Measurements from ENCODE around the gene LIM2. TPM values are rescaled to one million over a fixed set of nuclear protein-coding genes. Genes with fewer than 3 reads are reported as not detected.
"Not testable (repeated sequence)": the region's sequence is repeated elsewhere in the genome, so short reads cannot be mapped to it uniquely, and the experiment has no call there.

LIM2 gene
- total RNA-seq, 2 experiments from 2014 or later = not detected

DNA sequence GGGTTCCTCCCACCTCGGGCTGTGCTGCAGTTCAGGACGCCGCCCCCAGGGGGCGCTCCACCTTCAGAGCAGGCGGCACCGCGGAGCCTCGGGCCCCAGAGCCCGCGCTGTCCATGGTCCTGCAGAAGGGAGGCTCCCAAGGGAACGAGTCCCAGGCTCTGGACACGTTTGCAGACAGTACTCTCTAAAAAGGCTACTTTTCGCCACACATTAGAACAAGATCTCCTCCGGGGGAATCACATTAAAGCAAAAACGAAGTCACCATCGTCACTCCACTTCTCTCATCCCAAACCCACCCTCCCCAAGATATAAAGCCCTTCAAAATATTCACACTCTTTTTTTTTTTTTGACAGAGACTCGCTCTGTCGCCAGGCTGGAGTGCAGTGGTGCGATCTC, 34.3 kb upstream of the LIM2 start:
- no peak overlapping the region for H3K4me3 ChIP-seq (ENCODE audit: low read depth, low read length, poor library complexity, severe bottlenecking)
- TF ChIP-seq, protein P1, sequence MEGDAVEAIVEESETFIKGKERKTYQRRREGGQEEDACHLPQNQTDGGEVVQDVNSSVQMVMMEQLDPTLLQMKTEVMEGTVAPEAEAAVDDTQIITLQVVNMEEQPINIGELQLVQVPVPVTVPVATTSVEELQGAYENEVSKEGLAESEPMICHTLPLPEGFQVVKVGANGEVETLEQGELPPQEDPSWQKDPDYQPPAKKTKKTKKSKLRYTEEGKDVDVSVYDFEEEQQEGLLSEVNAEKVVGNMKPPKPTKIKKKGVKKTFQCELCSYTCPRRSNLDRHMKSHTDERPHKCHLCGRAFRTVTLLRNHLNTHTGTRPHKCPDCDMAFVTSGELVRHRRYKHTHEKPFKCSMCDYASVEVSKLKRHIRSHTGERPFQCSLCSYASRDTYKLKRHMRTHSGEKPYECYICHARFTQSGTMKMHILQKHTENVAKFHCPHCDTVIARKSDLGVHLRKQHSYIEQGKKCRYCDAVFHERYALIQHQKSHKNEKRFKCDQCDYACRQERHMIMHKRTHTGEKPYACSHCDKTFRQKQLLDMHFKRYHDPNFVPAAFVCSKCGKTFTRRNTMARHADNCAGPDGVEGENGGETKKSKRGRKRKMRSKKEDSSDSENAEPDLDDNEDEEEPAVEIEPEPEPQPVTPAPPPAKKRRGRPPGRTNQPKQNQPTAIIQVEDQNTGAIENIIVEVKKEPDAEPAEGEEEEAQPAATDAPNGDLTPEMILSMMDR (conservative IDR thresholded peaks at IDR 0.05; ENCODE audit: low read length) = peak; percentile 89
- no peak for TF ChIP-seq EZH2phosphoT487 (IDR thresholded peaks at IDR 0.05; ENCODE audit: borderline replicate concordance, low read depth, low read length)
- H3K79me2 ChIP-seq (ENCODE audit: insufficient read depth, low read depth, low read length) = no peaks in the 10 kb centered on the region; the same call in 1 of the 2 replicates
- BruUV-seq (replicated peaks) = no TSS peak
- H4K20me1 ChIP-seq (ENCODE audit: insufficient read depth, low read length) = no peaks in the 10 kb centered on the region
- intact Hi-C loops (cut with micrococcal nuclease; ENCODE audit: unreplicated experiment) = no loop called here
- ChIA-PET POLR2A (no interaction called here), CTCF (ENCODE audit: unreplicated experiment) (no interaction called here)
- no peaks in the 10 kb centered on the region for H3K9me3 ChIP-seq (ENCODE audit: low read length)
- H3K4me1 ChIP-seq (ENCODE audit: insufficient read depth, low read length, poor library complexity, severe bottlenecking) = peaks cover 15% of the 10 kb centered on the region
- DNase-seq (ENCODE audit: low spot score) = peak; percentile 84
- H3K27ac ChIP-seq (ENCODE audit: low read depth, low read length, poor library complexity, severe bottlenecking) = no peak overlapping the region
- H3K36me3 ChIP-seq (ENCODE audit: insufficient read depth, low read length) = no peaks in the 10 kb centered on the region
- no peaks in the 10 kb centered on the region for H3K9me2 ChIP-seq (ENCODE audit: insufficient read depth, low read length)
- H2AFZ ChIP-seq (ENCODE audit: low read length) = no peak overlapping the region
- no peak overlapping the region for H3K4me2 ChIP-seq (ENCODE audit: low read length)

DNA sequence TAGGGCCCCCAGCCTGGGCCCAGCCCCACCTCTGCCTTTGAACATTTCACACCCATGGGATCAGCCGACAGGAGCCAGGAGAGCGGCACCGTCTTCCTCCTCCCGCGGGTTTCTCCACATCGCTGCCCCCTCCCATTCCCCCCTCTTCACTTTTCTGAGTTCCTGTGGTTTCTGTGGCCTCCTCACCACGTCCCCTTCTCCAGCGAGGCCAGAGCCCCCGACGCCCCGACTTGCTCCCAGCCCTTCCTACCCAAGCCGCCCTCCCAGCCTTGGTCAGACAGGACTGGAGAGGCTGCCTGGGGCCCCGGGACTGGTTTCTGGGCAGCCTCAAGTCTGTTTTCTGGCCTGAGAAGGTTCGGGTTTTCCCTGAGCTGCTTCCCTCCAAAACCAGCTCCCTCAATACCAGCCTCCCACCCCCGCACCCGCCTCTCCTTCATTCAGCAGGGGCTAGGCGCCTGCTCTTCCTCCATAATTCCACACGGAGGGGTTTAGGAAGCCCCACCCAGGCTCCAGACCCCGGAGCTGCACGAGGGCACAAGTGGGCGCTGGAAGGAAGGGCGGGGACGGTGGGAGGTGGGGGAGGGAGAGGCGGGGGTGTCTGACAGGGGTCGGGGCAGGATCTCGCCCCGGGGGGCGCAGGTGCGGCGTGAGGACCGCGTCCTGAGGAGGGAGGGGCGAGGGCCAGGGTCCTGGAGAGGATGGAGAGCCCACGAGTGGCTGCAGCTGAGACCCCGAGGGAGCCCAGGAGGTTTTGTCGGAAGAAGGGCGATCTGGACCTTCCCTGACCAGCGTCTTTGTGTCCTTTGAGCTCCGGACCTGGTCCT, 33.7 kb upstream of the LIM2 start:
- H3K4me2 ChIP-seq (ENCODE audit: low read length) = no peak overlapping the region
- H3K9me3 ChIP-seq (ENCODE audit: low read length) = no peaks in the 10 kb centered on the region
- H3K9me2 ChIP-seq (ENCODE audit: insufficient read depth, low read length) = no peaks in the 10 kb centered on the region
- TF ChIP-seq, protein P1 (conservative IDR thresholded peaks at IDR 0.05; ENCODE audit: low read length) = no peak
- no peak for TF ChIP-seq EZH2phosphoT487 (IDR thresholded peaks at IDR 0.05; ENCODE audit: borderline replicate concordance, low read depth, low read length)
- H3K79me2 ChIP-seq (ENCODE audit: insufficient read depth, low read depth, low read length) = peaks cover 5% of the 10 kb centered on the region; the same call in 1 of the 2 replicates
- H3K36me3 ChIP-seq (ENCODE audit: insufficient read depth, low read length) = no peaks in the 10 kb centered on the region
- no peak overlapping the region for H3K4me3 ChIP-seq (ENCODE audit: low read depth, low read length, poor library complexity, severe bottlenecking)
- H4K20me1 ChIP-seq (ENCODE audit: insufficient read depth, low read length) = no peaks in the 10 kb centered on the region
- ChIA-PET POLR2A (no interaction called here), CTCF (ENCODE audit: unreplicated experiment) (no interaction called here)
- H2AFZ ChIP-seq (ENCODE audit: low read length) = no peak overlapping the region
- H3K27ac ChIP-seq (ENCODE audit: low read depth, low read length, poor library complexity, severe bottlenecking) = no peak overlapping the region
- BruUV-seq (replicated peaks) = no TSS peak
- no peak for DNase-seq (ENCODE audit: low spot score)
- intact Hi-C loops (cut with micrococcal nuclease; ENCODE audit: unreplicated experiment) = no loop called here
- peaks cover 17% of the 10 kb centered on the region for H3K4me1 ChIP-seq (ENCODE audit: insufficient read depth, low read length, poor library complexity, severe bottlenecking)

DNA sequence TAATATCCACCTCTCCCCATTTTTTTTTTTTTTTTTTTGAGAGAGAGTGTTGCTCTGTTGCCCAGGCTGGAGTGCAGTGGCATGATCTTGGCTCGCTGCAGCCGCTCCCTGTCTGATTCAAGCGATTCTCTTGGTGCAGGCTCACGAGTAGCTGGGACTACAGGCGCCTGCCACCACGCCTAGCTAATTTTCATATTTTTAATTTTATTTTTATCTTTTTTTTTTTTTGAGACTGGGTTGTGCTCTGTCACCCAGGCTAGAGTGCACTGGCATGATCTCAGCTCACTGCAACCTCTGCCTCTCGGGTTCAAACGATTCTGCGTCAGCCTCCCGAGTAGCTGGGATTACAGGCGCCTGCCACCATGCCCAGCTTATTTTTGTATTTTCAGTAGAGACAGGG, 32.7 kb upstream of the LIM2 start:
- BruUV-seq (replicated peaks); DNase-seq (ENCODE audit: low spot score); H4K20me1 ChIP-seq (ENCODE audit: insufficient read depth, low read length); H3K9me2 ChIP-seq (ENCODE audit: insufficient read depth, low read length); H3K9me3 ChIP-seq (ENCODE audit: low read length); H3K27ac ChIP-seq (ENCODE audit: low read depth, low read length, poor library complexity, severe bottlenecking); H3K36me3 ChIP-seq (ENCODE audit: insufficient read depth, low read length); CTCF ChIA-PET (ENCODE audit: unreplicated experiment); H3K4me3 ChIP-seq (ENCODE audit: low read depth, low read length, poor library complexity, severe bottlenecking); intact Hi-C loops (cut with micrococcal nuclease; ENCODE audit: unreplicated experiment); H3K4me2 ChIP-seq (ENCODE audit: low read length); H2AFZ ChIP-seq (ENCODE audit: low read length): not testable (repeated sequence)
- peaks cover 24% of the 10 kb centered on the region for H3K4me1 ChIP-seq (ENCODE audit: insufficient read depth, low read length, poor library complexity, severe bottlenecking)
- H3K79me2 ChIP-seq (ENCODE audit: insufficient read depth, low read depth, low read length) = peaks cover 13% of the 10 kb centered on the region; the same call in 1 of the 2 replicates
- POLR2A ChIA-PET = interaction anchor here (0.6 kb wide), 1 partner anchor 236 kb away, joined by 5 read pairs; no protein-coding TSS in a partner anchor
